HG02938 (cell line): ENCODE measurements around the gene NME9.

Experiments used
- ATAC-seq: cut with Tn5 transposase; IDR thresholded peaks from one replicate; pipeline ENCODE4 v1.9.1; 2021; ENCODE audit warnings: mild to moderate bottlenecking, moderate library complexity; ENCODE audit not compliant: unreplicated experiment

Gene NME9

DNA sequence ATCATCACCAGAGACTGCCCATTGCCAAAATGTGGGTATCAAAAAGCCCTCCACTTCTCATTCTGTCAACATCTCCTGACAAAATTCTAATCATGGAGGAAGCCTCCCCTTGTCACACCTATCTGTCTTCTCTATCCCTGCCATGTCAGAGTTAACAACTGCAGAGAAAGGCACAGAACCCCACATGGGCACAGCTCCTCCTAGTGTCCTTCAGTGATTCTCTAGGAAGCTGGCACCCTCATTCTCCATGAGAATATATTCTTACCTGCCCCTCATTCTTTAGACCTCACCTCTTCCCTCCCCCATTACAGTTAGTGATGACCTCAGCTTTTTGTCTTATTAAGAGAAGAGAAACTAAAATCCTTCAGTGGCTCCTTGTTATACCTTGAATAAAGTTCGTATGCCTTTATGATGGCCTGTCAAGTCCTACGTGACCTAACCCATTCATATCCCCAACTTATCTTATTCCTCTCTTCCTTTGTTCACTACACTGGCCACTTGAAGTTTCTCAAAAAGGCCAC lies 44.6 kb downstream of the NME9 start:
- no peak for ATAC-seq

DNA sequence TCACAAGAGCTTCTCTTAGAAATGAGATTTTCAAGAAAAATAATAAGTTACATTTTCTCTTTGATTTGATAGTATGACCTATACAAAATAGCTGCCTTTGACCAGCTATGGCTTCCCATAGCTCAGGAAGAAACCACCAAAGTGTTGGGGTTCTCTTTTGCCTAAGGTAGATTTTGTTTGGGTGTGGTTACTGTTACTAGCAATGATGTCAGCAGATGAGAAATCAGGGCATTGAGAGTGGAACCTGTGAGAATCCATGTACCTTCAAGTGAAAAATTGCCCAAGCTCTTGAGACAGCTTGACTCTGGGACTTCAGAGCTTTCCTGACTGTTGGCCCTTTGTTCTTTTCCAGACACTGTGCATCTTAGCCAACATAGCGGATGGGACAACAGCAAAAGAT lies 45.6 kb downstream of the NME9 start:
- no peak for ATAC-seq

DNA sequence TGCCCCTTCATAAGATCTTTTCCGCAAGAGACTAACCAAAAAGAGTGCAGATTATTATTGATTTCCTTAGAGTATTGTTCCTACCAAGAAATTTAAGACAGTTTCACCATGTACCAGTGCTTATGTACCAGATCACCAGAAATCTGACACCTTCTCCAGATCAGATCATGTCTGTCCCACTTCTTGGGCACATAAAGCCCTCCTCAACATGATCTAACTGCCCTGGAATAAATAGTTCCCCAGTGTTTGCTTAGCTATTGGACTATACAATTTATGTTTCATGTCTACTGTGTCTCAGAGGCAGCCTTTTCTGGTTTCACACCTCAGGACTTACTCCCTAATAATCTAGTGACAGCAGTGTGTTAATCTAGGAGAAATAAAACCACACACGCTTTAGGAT lies 46.8 kb downstream of the NME9 start:
- no peak for ATAC-seq

DNA sequence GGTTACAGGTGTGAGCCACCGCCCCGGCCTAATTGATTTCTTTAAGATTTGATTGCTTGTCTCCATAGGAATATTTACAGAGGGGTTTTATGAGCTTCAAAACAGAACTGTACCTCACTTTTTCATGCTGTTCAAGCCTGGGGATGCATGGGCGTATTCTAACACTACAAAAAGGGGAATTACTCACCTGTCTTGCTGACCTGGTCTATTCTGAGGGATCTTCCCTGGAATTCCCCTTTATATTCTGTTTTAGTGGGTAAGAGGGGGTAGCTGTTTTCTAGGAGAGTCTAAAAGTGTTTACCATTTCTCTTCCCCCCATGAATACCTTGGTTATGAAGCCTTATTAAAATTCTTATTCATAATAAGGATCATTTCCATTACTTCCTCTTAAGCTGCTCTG lies 48.1 kb downstream of the NME9 start:
- ATAC-seq, result no peak

DNA sequence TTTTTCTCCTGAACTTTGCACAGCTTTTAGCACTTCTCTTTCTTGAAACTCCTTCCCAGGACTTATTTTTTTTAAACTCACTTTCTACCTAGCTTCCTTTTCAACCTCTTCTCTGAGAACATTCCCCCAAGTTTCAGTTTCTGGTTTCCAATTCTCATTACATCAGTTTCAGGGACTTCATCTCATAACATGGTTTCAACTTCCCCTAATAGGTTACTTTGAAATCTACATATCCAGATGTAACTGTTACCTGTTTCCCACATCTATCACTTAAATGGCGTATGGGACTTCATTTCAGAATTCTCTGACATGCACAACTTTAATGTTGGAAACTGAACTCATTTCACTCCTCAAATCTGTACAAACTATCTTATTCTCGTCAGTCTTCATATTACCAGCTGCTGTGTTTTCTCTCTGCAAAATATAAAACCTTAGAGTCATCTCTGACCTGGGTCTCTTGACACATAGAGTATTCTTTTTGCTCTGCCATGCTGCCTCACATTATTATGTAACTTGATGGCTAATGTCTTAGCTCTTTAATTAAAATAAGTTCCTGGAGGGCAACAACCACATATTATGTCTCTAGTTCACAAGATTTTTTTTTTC lies 58.4 kb downstream of the NME9 start:
- no peak for ATAC-seq

DNA sequence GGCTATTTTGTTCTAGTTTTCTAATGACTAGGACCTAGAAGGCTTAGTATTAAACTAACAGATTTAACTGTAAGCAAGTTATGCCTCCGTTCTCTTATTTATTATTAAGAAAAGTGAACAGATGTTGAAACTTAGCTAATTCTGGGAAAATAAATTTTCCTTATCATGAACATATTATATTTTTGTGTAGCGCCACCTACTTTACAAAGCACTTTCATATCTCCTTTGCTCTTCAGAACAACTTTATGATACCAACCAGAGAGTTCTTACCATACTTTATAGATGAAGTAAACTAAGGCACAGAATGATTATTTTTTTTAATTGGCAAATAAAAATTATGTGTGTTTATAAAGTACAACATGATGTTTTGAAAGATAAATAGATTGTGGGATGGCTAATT lies 59.4 kb downstream of the NME9 start:
- no peak for ATAC-seq

DNA sequence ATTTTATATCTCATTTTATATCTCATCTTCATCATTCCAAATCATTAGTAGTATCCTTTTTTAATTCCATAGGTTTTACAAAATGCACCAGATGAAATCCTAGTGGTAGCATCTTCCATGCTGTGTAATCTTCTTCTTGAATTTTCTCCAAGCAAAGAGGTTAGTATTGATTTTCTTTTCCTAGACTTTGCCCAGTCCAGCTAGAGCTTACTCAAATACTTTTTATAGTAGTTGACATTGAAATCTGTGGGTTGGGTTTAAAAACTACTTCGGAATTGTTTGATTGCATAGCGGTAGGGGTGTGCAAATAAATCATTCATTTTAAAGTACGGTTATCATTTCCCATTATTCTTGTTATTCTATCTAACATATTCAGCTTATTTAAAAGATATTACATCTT lies 62.6 kb downstream of the NME9 start:
- ATAC-seq, result no peak

DNA sequence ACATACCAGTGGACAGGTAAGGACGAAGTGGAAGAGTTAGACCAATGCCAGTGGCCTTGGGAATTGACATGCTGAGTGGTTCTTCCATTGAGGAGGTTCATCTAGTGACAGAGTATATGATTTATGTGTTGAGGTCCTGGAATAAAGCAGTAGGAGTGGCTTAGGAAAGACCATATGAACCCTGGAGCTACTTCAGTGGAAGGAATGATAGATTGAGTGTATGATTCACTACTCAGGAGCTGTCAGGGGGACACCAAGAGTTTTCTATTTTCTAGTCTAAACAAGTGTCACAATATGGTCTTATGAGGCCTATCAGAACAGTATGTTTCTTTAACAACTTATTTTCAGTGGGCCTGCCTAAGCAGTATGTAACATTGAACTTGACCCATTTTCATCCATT lies 63.9 kb downstream of the NME9 start:
- ATAC-seq, result no peak

DNA sequence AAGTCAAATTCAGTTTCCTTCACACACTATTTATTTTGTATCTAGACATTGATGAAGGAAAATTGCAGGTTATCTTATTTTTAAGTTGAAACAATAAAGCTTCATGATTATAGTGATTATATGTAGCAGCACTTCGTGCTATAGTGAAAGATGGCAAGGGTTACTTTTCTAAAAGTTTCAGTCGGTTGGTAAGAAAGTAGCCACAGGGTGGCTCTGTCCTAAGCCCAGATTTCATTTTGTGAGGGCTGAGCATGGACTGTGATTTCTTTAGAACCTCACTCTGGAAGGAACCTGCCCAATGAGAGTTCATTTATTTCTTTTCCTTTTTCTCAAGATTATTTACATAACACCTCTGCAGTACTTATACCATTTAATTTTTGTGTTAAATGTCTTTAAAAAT lies 66.5 kb downstream of the NME9 start:
- no peak for ATAC-seq

DNA sequence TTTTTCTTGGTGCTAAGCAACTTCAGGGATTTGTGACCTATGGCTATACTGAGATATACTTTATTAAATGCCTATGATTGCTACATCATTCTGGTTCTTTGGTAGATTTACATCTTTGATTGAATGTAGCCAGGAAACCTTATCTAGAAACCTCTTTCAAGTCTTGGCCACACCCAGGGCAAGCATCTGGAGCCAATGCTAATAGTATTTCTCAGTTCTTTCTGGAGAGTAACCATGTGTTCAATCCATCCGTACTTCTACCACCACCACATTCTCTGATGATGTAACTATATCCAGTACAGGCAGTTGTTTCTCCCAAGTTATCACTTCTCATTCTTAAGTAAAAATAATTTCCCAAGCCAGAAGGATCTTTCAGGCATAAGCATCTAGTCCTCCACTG lies 69.0 kb downstream of the NME9 start:
- no peak for ATAC-seq

DNA sequence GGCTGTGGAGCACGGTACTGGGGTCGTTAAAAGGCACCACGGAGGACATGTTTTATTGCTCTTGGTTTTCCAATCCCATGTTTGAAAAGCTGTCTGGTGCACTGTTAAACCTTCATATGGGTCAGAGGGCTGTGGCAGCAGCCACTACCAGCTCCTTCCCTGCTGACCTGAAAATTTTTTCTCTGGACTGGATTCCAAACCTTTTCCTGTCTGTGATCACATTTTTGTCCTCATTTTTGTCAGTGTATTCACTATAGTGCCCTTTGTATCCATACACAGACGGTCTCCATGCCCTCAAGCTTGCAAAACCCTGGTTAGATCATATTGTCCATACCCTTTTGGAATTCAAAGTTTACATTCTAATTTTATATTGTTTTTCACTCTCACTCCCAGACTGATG lies 70.5 kb downstream of the NME9 start:
- no peak for ATAC-seq

DNA sequence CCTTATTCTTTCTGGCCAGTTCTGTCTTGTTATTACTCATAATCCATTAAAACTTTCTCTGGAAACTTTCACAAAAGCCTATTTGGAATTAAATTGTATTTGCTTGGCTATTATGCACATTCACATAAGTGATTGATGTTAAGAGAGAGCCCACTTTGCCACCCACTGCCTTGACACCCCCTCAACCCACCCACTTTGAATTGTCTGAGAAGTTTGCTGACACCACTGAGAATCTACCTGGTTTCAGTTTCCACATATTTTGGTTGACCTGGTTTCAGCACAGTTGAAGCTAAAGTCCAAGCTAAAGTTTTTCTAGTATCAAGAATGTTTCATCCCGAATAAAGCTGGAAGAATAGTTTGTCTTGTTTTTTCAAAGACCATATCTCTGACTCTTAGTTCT lies 71.7 kb downstream of the NME9 start:
- ATAC-seq, result no peak

DNA sequence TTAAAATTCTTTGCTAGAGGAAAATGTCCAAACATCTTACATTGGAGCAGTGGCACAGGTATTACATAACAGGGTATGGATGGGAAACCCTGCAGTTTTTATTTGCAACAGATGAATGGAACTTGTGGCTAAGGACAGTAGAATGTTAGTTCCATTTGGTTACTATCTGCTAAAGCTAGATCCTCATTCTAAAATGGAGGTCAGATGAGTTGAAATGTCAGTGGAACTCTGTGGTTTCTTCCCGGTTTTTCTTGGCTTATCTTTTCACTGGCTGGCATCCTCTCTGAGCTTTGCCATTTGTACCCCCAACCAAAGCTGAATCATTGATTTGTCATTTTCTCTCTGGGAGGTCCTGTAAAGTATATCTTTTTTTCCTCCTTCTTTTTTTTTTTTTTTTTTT lies 73.6 kb downstream of the NME9 start:
- ATAC-seq, result no peak

DNA sequence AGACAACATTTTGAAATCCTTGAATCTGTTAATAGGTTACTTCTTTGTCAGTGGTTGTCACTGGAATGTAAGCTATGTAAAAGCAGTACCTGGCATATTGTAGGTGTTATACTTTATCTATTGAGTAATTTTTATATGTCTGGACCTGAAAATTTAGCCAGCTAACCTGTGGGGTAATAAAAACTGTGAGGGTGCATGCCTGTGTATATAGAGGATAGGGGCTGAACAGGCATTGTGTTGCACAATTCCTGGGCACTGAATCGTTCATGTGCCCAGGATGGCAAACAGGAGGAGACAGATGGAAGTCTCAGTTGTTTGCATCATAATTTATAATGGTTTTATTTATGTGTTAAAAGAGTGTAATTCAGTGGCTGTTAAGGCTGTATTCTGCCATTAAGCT lies 75.4 kb downstream of the NME9 start:
- ATAC-seq, result no peak

DNA sequence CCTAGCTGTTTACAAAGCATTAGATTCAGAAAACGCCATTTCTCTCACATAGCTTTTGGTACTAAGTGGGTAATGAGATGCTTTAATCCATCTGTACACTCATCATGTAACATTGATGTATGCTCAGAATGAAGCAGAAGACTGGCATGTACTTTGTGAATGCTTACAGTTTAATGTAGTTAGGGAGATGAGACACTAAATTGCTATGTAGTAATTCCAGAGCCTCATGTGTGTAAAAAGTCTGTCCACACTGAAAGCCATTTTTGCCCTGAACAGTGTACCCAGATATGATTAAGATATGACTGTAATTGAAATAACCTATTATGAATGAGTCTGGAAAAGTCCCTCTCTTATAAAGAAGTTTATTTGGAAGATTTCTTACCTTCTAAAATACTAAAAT lies 76.0 kb downstream of the NME9 start:
- ATAC-seq, result no peak
